GM04504 (cell line): ENCODE measurements around the gene ARHGAP26.
A peak's percentile ranks its signal among the peaks of the same experiment; 100 is the strongest.

Source experiments
- DNase-seq: peaks from one replicate; pipeline ENCODE4 v3.0.0-alpha.2; 2012; ENCODE audit warnings: low read depth

Gene ARHGAP26

GRCh38 chr5:143208781-143209510 is 438.8 kb downstream of the ARHGAP26 start:
- DNase-seq = no peak

GRCh38 chr5:143209881-143210395 is 439.8 kb downstream of the ARHGAP26 start:
- no peak for DNase-seq

GRCh38 chr5:143210576-143210975 is 440.4 kb downstream of the ARHGAP26 start:
- no peak for DNase-seq

GRCh38 chr5:143212261-143212660 is 442.1 kb downstream of the ARHGAP26 start:
- no peak for DNase-seq

GRCh38 chr5:143213231-143213850 is 443.2 kb downstream of the ARHGAP26 start:
- peak; percentile 68 for DNase-seq

GRCh38 chr5:143213851-143214363 is 443.7 kb downstream of the ARHGAP26 start:
- no peak for DNase-seq

GRCh38 chr5:143214458-143214857 is 444.3 kb downstream of the ARHGAP26 start:
- no peak for DNase-seq

- DNase-seq = no peak
Observed at GRCh38 chr5:143214890-143215289, 444.7 kb downstream of the ARHGAP26 start.

- DNase-seq = no peak
Observed at GRCh38 chr5:143215690-143216089, 445.5 kb downstream of the ARHGAP26 start.

- DNase-seq = no peak
Observed at GRCh38 chr5:143216211-143216610, 446.0 kb downstream of the ARHGAP26 start.

GRCh38 chr5:143217065-143217803 is 447.1 kb downstream of the ARHGAP26 start:
- DNase-seq = no peak

GRCh38 chr5:143217804-143218160 is 447.6 kb downstream of the ARHGAP26 start:
- no peak for DNase-seq

GRCh38 chr5:143218517-143219170 is 448.5 kb downstream of the ARHGAP26 start:
- DNase-seq = no peak

- DNase-seq = no peak
Observed at GRCh38 chr5:143219696-143220095, 449.5 kb downstream of the ARHGAP26 start.

GRCh38 chr5:143220748-143221251 is 450.6 kb downstream of the ARHGAP26 start:
- no peak for DNase-seq

GRCh38 chr5:143222287-143223231 is 452.4 kb downstream of the ARHGAP26 start:
- DNase-seq = no peak

- no peak for DNase-seq
Observed at GRCh38 chr5:143224672-143225071, 454.5 kb downstream of the ARHGAP26 start.

- no peak for DNase-seq
Observed at GRCh38 chr5:143225511-143225910, 455.3 kb downstream of the ARHGAP26 start.

GRCh38 chr5:143226361-143226760 is 456.2 kb downstream of the ARHGAP26 start:
- no peak for DNase-seq

GRCh38 chr5:143226872-143227271 is 456.7 kb downstream of the ARHGAP26 start:
- DNase-seq = no peak

GRCh38 chr5:143227301-143227700 is 457.1 kb downstream of the ARHGAP26 start:
- DNase-seq = no peak
